Measurements from ENCODE around the gene PRPF8. TPM values are rescaled to one million over a fixed set of nuclear protein-coding genes. Genes with fewer than 3 reads are reported as not detected.

The PRPF8 gene
- polyA plus RNA-seq, 3 donors, result 53.3 to 128 (median 78.0) TPM

- Histone ChIP-seq H3K36me3 (replicated peaks in 1 of 2; ENCODE audit: control insufficient read depth in 1 of 2, insufficient read depth in 2 of 2, low read length in 2 of 2) (peaks cover 51 to 78% of the 10 kb centered on the region in 2 donors), H2AFZ (ENCODE audit: insufficient read depth, low read depth, low read length, poor library complexity, severe bottlenecking) (no peak overlapping the region), H3K4me3 (replicated peaks in 1 of 3; ENCODE audit: low read depth in 2 of 3, low read length in 3 of 3) (no peak overlapping the region), H4K20me1 (ENCODE audit: insufficient read depth, low read length) (peaks cover 94% of the 10 kb centered on the region), H3K9ac (ENCODE audit: insufficient read depth, low read length, poor library complexity, severe bottlenecking) (no peak overlapping the region), H3K27me3 (ENCODE audit: control insufficient read depth in 2 of 2, insufficient read depth in 2 of 2, low read length in 2 of 2) (no peaks in the 10 kb centered on the region), H3K9me3 (replicated peaks in 1 of 2; ENCODE audit: control insufficient read depth in 1 of 2, insufficient read depth in 1 of 2, low read length in 2 of 2) (no peaks in the 10 kb centered on the region), H3K4me2 (replicated peaks; ENCODE audit: extremely low read depth, low read length, poor library complexity, severe bottlenecking) (no peak overlapping the region), H3K79me2 (ENCODE audit: insufficient read depth, low read length) (peaks cover 68% of the 10 kb centered on the region), H3K4me1 (ENCODE audit: control insufficient read depth in 1 of 2, insufficient read depth in 2 of 2, low read length in 2 of 2) (peaks cover 41 to 57% of the 10 kb centered on the region in 2 donors), H3K27ac (ENCODE audit: low read depth in 1 of 2, low read length in 2 of 2) (no peak overlapping the region)
- peaks cover 0 to 2% (median 0%) of the 10 kb centered on the region in 7 donors for H3K9me3 Mint-ChIP-seq
- 80% methylated on average over 13 of the region's 14 CpGs for WGBS (ENCODE audit: insufficient coverage)
- H3K27me3 Mint-ChIP-seq (ENCODE audit: low read depth in 3 of 3), result peaks cover 0 to 7% (median 0%) of the 10 kb centered on the region in 3 donors
- peaks cover 83 to 88% of the 10 kb centered on the region in 2 donors for H3K36me3 Mint-ChIP-seq
- intact Hi-C loops (cut with micrococcal nuclease), result no loop called here
- no peak overlapping the region for H3K4me3 Mint-ChIP-seq
- DNase-seq, result peak in 1 of 3 donors; percentile 6
- H3K4me1 Mint-ChIP-seq, result peaks cover 50% of the 10 kb centered on the region
- peak overlapping the region in 2 of 7 donors; percentile 66 to 75 for H3K27ac Mint-ChIP-seq
- TF ChIP-seq, protein P1, sequence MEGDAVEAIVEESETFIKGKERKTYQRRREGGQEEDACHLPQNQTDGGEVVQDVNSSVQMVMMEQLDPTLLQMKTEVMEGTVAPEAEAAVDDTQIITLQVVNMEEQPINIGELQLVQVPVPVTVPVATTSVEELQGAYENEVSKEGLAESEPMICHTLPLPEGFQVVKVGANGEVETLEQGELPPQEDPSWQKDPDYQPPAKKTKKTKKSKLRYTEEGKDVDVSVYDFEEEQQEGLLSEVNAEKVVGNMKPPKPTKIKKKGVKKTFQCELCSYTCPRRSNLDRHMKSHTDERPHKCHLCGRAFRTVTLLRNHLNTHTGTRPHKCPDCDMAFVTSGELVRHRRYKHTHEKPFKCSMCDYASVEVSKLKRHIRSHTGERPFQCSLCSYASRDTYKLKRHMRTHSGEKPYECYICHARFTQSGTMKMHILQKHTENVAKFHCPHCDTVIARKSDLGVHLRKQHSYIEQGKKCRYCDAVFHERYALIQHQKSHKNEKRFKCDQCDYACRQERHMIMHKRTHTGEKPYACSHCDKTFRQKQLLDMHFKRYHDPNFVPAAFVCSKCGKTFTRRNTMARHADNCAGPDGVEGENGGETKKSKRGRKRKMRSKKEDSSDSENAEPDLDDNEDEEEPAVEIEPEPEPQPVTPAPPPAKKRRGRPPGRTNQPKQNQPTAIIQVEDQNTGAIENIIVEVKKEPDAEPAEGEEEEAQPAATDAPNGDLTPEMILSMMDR (IDR thresholded peaks at IDR 0.05), result no peak
Observed at GRCh38 chr17:1623057-1623630, 61.5 kb downstream of the PRPF8 start.

GRCh38 chr17:1621273-1621954 is 63.3 kb downstream of the PRPF8 start:
- Histone ChIP-seq H3K36me3 (replicated peaks in 1 of 2; ENCODE audit: control insufficient read depth in 1 of 2, insufficient read depth in 2 of 2, low read length in 2 of 2) (peaks cover 67 to 90% of the 10 kb centered on the region in 2 donors), H4K20me1 (ENCODE audit: insufficient read depth, low read length) (peaks cover 96% of the 10 kb centered on the region), H3K4me3 (replicated peaks in 1 of 3; ENCODE audit: low read depth in 2 of 3, low read length in 3 of 3) (no peak overlapping the region), H3K4me1 (ENCODE audit: control insufficient read depth in 1 of 2, insufficient read depth in 2 of 2, low read length in 2 of 2) (peaks cover 39 to 53% of the 10 kb centered on the region in 2 donors), H3K9ac (ENCODE audit: insufficient read depth, low read length, poor library complexity, severe bottlenecking) (no peak overlapping the region), H3K79me2 (ENCODE audit: insufficient read depth, low read length) (peaks cover 52% of the 10 kb centered on the region), H3K27ac (ENCODE audit: low read depth in 1 of 2, low read length in 2 of 2) (no peak overlapping the region), H3K4me2 (replicated peaks; ENCODE audit: extremely low read depth, low read length, poor library complexity, severe bottlenecking) (no peak overlapping the region), H3K9me3 (replicated peaks in 1 of 2; ENCODE audit: control insufficient read depth in 1 of 2, insufficient read depth in 1 of 2, low read length in 2 of 2) (no peaks in the 10 kb centered on the region), H3K27me3 (ENCODE audit: control insufficient read depth in 2 of 2, insufficient read depth in 2 of 2, low read length in 2 of 2) (no peaks in the 10 kb centered on the region), H2AFZ (ENCODE audit: insufficient read depth, low read depth, low read length, poor library complexity, severe bottlenecking) (no peak overlapping the region)
- Mint-ChIP-seq H3K36me3 (peaks cover 92 to 99% of the 10 kb centered on the region in 2 donors), H3K4me3 (no peak overlapping the region), H3K27me3 (ENCODE audit: low read depth in 3 of 3) (peaks cover 0 to 7% (median 0%) of the 10 kb centered on the region in 3 donors), H3K4me1 (peaks cover 49% of the 10 kb centered on the region), H3K27ac (no peak overlapping the region), H3K9me3 (peaks cover 0 to 2% (median 0%) of the 10 kb centered on the region in 7 donors)
- intact Hi-C loops (cut with micrococcal nuclease), result no loop called here
- TF ChIP-seq, protein P1 (IDR thresholded peaks at IDR 0.05), result no peak
- WGBS (ENCODE audit: insufficient coverage), result 97% methylated on average over 19 of the region's 22 CpGs
- peak in 1 of 3 donors; percentile 1 for DNase-seq

All from CD14-positive monocyte (primary cell).